Dendritic cell treated with granulocyte-macrophage colony-stimulating factor and Interleukin-4, amounts not matched to agents 40 ng/mL and 50 ng/mL, for 4 days (primary cell): Measurements from ENCODE around the gene WIZ.

Source experiments
- H3K27ac Mint-ChIP-seq: one replicate; pipeline ENCODE4 v1.8.0; 2022; ENCODE audit warnings: mild to moderate bottlenecking, mixed read lengths
- H3K27me3 Mint-ChIP-seq: one replicate; pipeline ENCODE4 v1.8.0; 2022; ENCODE audit warnings: mild to moderate bottlenecking, mixed read lengths
- H3K36me3 Mint-ChIP-seq: one replicate; pipeline ENCODE4 v1.8.0; 2022; ENCODE audit warnings: low read depth, mixed read lengths
- H3K4me1 Mint-ChIP-seq: one replicate; pipeline ENCODE4 v1.8.0; 2022; ENCODE audit warnings: low read depth, mixed read lengths
- H3K4me3 Mint-ChIP-seq: one replicate; pipeline ENCODE4 v1.8.0; 2022; ENCODE audit warnings: mild to moderate bottlenecking, moderate library complexity, mixed read lengths
- H3K9me3 Mint-ChIP-seq: one replicate; pipeline ENCODE4 v1.8.0; 2022; ENCODE audit warnings: mixed read lengths
- intact Hi-C: fragments of 100-400 bp; cut with micrococcal nuclease; formaldehyde crosslinking; loops from one replicate; pipeline ENCODE4 v1.15.0; 2022

The WIZ gene

GRCh38 chr19:15381429-15381828, 68.3 kb downstream of the WIZ start:
- Mint-ChIP-seq H3K9me3 (no peaks in the 10 kb centered on the region), H3K4me3 (no peak overlapping the region), H3K27me3 (no peaks in the 10 kb centered on the region), H3K27ac (no peak overlapping the region), H3K4me1 (peaks cover 38% of the 10 kb centered on the region), H3K36me3 (peaks cover 51% of the 10 kb centered on the region)
- intact Hi-C loops, result no loop called here

GRCh38 chr19:15379999-15380647, 69.6 kb downstream of the WIZ start:
- peaks cover 50% of the 10 kb centered on the region for H3K36me3 Mint-ChIP-seq
- H3K4me3 Mint-ChIP-seq, result peak overlapping the region; percentile 93
- peaks cover 41% of the 10 kb centered on the region for H3K4me1 Mint-ChIP-seq
- no peaks in the 10 kb centered on the region for H3K9me3 Mint-ChIP-seq
- peak overlapping the region; percentile 97 for H3K27ac Mint-ChIP-seq
- H3K27me3 Mint-ChIP-seq, result no peaks in the 10 kb centered on the region
- intact Hi-C loops, result loop anchor here (2.0 to 5.0 kb wide), 2 partner anchors 39 to 48 kb away; partner anchors contain the start of genes AKAP8L and BRD4

- intact Hi-C loops, result loop anchor here (2.0 to 5.0 kb wide), 2 partner anchors 39 to 47 kb away; partner anchors contain the start of genes AKAP8L and BRD4
- Mint-ChIP-seq H3K4me3 (peak within 1 kb of the TSS; percentile 93), H3K36me3 (peaks cover 57% of the 10 kb centered on the region), H3K27me3 (no peaks in the 10 kb centered on the region), H3K27ac (peak within 1 kb of the TSS; percentile 97), H3K4me1 (peaks cover 49% of the 10 kb centered on the region), H3K9me3 (no peaks in the 10 kb centered on the region)
Measured at GRCh38 chr19:15379083-15379998, 70.4 kb downstream of the WIZ start, which contains the start of gene AKAP8. Gene AKAP8 (minus strand): TSS chr19:15379787. CDS start chr19:15379731, 56 bp downstream.

- Mint-ChIP-seq H3K4me3 (peak overlapping the region; percentile 93), H3K4me1 (peaks cover 51% of the 10 kb centered on the region), H3K27ac (peak overlapping the region; percentile 97), H3K9me3 (no peaks in the 10 kb centered on the region), H3K27me3 (no peaks in the 10 kb centered on the region), H3K36me3 (peaks cover 64% of the 10 kb centered on the region)
- intact Hi-C loops, result loop anchor here (2.0 to 5.0 kb wide), 2 partner anchors 40 to 46 kb away; partner anchors contain the start of genes AKAP8L and BRD4
Measured at GRCh38 chr19:15378534-15379082, 71.1 kb downstream of the WIZ start.

- intact Hi-C loops, result loop anchor here (5.0 kb wide), 1 partner anchor 43 kb away; the partner anchor contains the start of gene BRD4
- Mint-ChIP-seq H3K4me3 (no peak overlapping the region), H3K4me1 (peaks cover 31% of the 10 kb centered on the region), H3K36me3 (peaks cover 76% of the 10 kb centered on the region), H3K27ac (peak overlapping the region; percentile 71), H3K27me3 (no peaks in the 10 kb centered on the region), H3K9me3 (no peaks in the 10 kb centered on the region)
Measured at GRCh38 chr19:15374796-15375440, 74.8 kb downstream of the WIZ start.

GRCh38 chr19:15374105-15374651, 75.6 kb downstream of the WIZ start:
- intact Hi-C loops, result no loop called here
- peaks cover 31% of the 10 kb centered on the region for H3K4me1 Mint-ChIP-seq
- H3K36me3 Mint-ChIP-seq, result peaks cover 78% of the 10 kb centered on the region
- peak overlapping the region; percentile 71 for H3K27ac Mint-ChIP-seq
- no peaks in the 10 kb centered on the region for H3K9me3 Mint-ChIP-seq
- H3K27me3 Mint-ChIP-seq, result no peaks in the 10 kb centered on the region
- no peak overlapping the region for H3K4me3 Mint-ChIP-seq

- Mint-ChIP-seq H3K4me3 (no peak overlapping the region), H3K9me3 (no peaks in the 10 kb centered on the region), H3K27ac (no peak overlapping the region), H3K4me1 (peaks cover 31% of the 10 kb centered on the region), H3K27me3 (no peaks in the 10 kb centered on the region), H3K36me3 (peaks cover 78% of the 10 kb centered on the region)
- intact Hi-C loops, result no loop called here
Measured at GRCh38 chr19:15373644-15374043, 76.1 kb downstream of the WIZ start.

GRCh38 chr19:15372891-15373301, 76.9 kb downstream of the WIZ start:
- Mint-ChIP-seq H3K36me3 (peaks cover 78% of the 10 kb centered on the region), H3K9me3 (no peaks in the 10 kb centered on the region), H3K4me1 (peaks cover 27% of the 10 kb centered on the region), H3K4me3 (no peak overlapping the region), H3K27ac (no peak overlapping the region), H3K27me3 (no peaks in the 10 kb centered on the region)
- intact Hi-C loops, result no loop called here

GRCh38 chr19:15372470-15372869, 77.3 kb downstream of the WIZ start:
- intact Hi-C loops, result no loop called here
- no peaks in the 10 kb centered on the region for H3K27me3 Mint-ChIP-seq
- H3K4me3 Mint-ChIP-seq, result no peak overlapping the region
- peaks cover 23% of the 10 kb centered on the region for H3K4me1 Mint-ChIP-seq
- H3K9me3 Mint-ChIP-seq, result no peaks in the 10 kb centered on the region
- no peak overlapping the region for H3K27ac Mint-ChIP-seq
- H3K36me3 Mint-ChIP-seq, result peaks cover 81% of the 10 kb centered on the region

GRCh38 chr19:15371786-15372380, 77.9 kb downstream of the WIZ start:
- Mint-ChIP-seq H3K4me3 (no peak overlapping the region), H3K9me3 (no peaks in the 10 kb centered on the region), H3K4me1 (peaks cover 17% of the 10 kb centered on the region), H3K27me3 (no peaks in the 10 kb centered on the region), H3K27ac (no peak overlapping the region), H3K36me3 (peaks cover 86% of the 10 kb centered on the region)
- intact Hi-C loops, result no loop called here

- no peak overlapping the region for H3K27ac Mint-ChIP-seq
- peaks cover 89% of the 10 kb centered on the region for H3K36me3 Mint-ChIP-seq
- intact Hi-C loops, result no loop called here
- no peaks in the 10 kb centered on the region for H3K27me3 Mint-ChIP-seq
- H3K9me3 Mint-ChIP-seq, result no peaks in the 10 kb centered on the region
- H3K4me3 Mint-ChIP-seq, result no peak overlapping the region
- H3K4me1 Mint-ChIP-seq, result peaks cover 13% of the 10 kb centered on the region
Measured at GRCh38 chr19:15371119-15371518, 78.6 kb downstream of the WIZ start.
